ENCODE data around the gene SMIM23.

SMIM23 gene

DNA sequence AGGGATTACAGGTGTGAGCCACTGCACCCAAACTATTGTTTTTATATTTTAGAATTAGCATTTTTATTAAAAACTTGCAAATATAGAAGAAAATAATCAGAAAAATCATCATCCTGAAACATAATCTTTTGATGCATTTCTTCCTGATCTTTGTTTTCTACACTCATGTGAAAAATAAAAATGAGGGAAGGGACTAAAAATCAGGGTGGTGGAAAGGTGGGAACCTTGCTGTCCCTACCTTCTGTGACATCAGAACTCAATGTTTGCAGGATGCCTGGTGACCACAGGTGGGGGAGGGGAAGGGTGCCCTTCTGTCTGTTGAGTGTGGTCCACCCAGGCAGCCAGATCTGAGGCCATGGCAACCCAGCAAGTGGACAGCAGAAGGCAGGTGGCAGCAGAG lies at the start of gene SMIM23:
Gene SMIM23, plus strand, starts transcription at position 301 of the 400 bp plus-strand sequence. Its CDS starts 55 bp downstream, at position 356.
- DNase-seq (ENCODE audit: low read depth): no peak

DNA sequence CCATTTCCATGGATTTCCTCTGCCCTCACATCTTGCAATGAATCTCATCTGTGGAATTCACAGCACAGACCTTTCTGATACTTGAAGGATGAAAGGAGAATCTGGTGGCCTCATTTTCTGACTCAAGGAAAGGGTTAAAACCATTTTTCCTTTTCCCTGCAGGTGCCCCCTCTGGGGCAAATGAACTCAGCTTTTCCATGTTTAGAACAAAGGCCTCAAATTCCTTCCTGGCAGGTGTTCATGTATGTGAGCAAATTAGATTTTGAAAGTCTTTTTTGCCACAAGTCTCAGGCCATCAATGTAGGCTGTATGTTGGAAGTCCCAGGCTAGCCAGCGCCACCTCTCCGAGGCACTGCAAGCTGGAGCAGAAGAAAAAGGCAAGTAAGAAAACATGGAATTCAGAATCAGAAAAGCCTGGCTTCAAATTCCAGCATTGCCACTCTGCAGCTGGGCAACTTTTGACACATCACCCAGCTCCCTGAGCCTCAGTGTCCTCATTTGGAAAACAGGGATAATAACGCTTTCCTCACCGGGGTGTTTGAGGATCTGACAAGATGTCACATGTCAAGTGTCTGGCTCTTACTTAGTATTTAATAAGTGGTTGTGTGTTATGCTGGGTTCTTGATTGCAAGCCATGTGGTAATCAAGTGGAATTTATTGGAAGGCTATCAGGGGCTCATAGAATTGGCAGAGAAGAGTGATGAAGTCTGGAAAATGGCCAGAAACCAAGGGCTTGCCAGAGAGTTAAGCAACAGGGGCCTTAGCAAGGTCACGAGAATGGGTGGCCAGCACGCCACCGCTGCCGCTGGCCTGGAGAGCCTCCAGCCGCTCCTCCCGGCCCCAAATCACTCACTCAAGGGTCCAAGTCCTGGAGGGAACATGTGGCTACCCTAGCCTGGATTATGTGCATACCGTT lies 48.4 kb upstream of the SMIM23 start:
- no peak for DNase-seq (ENCODE audit: low read depth)

DNA sequence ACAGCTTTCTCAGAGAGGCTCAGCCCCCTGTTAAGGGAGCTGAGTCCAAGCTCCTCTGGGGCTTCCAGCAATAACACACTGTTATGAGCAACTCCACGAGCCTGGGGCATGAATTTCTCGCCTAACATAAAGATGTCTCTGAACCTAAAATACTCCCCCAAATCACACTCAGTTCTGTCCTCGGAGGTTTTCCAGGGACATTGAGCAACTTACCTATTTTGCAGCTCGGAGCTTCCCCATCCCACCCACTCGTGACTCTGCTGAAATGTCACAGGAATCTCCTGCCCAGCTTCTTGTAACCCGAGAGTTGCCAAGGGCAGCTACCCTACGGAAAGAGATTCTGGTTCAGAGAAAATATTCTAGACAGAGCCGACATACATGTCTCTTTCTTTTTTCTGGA lies 47.1 kb upstream of the SMIM23 start:
- DNase-seq (ENCODE audit: low read depth): no peak

DNA sequence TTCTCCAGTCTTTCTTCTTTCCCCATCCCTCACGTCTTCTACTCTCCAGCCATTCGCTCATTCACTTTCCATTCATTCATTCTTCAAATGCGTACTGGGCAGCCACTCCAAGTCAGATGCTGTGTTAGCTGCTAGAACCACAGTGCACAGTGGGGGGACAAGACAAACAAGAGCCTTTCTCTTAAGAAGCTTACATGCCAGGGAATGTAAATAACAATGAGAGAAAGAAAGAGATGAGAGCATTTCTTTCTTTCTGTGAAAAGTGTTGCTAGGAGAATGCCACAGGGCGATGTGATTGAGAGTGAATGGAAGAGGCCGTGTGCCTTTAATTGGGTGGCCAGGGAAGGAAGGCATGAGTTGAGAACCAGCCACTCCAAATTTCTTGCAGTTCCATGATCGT lies 46.3 kb upstream of the SMIM23 start:
- DNase-seq (ENCODE audit: low read depth): no peak

DNA sequence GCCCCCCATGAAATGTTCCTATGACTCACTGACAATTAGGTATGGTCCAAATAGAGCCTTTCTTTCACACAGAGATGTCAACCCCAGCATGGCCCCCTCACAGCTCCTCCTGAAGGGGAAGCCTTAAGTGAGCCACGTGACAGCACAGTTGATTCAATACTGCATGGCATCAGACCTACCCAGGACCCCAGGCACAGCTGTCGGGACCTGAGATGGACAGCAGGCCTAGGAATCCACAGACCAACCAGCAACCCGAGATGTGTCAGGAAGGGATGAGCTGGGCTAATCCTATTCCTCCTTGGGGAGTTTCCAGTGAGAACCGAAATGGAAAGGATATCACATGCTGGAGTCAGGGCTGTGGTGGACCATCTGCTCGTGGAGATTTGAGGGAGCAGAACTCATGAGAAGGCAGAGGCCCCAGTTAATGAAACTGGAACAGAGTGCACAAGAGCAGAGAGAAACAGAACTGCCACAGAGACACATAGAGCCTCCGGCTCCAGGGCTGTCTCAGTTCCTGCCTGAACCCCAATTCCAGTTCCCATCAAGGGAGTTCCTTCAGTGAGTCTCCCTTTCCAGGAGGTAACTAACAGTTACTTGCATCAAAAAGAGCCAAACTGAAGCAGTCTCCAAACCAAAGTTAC lies 42.1 kb upstream of the SMIM23 start:
- no peak for DNase-seq (ENCODE audit: low read depth)

DNA sequence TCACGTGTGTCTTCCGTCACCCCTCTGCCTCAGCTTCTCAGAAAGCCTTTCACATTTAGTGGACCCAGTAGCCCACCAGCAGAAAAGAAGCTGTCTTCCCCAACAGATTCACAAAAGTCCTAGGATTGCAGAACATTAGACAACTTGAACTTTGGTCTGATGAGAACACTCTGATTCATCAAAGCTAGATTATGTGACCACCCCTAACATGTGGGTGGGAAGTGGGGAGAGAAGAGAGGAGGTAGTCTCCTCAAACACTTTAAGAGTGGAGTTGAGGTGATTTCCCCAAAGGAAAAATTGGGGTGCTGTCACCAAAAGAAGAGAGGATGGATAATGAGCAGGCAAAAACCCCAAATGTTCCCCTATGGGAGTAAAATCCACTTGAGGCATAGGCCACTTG lies 41.4 kb upstream of the SMIM23 start:
- no peak for DNase-seq (ENCODE audit: low read depth)

DNA sequence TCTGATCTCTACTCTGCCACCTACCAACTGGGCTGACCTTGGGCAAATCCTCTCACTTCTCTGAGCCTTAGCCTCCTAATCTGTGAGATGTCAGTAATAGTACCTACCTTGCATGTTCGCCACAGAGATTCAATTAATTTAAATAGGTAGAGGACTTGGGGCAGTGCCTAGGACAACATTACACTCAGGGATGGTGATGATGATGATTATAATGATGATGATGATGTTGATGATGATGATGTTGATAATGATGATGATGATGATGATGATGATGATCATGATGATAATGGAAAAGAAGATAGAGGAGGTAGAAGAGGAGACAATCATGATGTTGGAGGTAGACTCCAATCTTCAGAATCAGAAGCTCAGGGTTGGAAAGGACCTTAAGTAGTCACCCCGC lies 40.7 kb upstream of the SMIM23 start:
- DNase-seq (ENCODE audit: low read depth): no peak

DNA sequence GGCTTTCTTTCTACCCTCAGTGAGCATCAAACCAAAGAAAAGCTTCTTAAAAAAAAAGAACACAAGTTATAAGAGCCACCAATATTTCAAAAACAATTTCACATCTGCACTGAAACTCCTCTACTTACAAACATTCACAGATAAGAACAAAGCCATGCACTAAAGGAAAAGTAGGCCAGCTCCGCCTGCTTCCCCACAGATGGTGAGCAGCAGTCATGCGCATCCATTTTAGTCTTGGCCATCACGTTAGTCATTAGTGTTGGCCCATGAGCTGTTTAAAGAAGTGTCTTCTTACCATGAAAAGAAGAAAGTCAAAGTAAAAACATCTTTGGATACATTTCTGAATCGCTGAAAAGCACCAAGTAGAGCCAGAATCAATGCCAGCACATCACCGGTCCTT lies 40.0 kb upstream of the SMIM23 start:
- no peak for DNase-seq (ENCODE audit: low read depth)

DNA sequence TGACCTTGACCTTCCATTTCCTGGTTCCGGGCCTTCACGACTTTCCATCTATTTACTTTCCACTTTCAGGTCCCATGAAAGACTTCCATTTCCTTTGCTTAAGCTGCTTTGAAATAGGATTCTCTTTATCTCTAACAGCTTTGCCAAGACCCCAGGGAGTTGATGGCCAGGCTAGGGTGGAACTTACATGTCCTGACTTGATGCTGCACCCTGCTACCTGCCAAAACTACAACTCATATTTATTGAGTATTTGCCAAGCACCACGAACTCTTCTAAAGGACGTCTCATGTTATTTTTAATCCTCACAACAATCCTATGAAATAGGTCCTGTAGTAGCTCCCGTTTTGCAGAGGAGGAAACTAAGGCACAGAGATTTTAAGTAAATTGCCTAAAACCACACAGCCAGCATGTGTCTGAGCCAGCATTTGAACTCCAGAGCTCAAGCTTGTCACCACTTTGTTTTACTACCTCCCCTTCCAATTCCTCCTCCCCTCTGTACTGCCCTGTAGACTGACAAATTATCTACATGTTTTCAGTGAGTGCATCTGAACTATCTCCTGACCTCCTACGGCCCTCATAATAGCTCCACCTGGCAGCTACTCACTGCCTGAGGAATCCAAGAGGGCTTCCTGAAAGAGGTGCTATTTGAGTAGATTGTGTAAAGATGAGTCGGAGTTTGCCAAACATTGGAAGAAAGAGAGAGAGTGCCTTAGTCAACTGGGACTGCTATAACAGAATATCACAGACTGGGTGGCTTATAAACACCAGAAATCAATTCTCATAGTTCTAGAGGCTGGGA lies 38.4 kb upstream of the SMIM23 start:
- no peak for DNase-seq (ENCODE audit: low read depth)

DNA sequence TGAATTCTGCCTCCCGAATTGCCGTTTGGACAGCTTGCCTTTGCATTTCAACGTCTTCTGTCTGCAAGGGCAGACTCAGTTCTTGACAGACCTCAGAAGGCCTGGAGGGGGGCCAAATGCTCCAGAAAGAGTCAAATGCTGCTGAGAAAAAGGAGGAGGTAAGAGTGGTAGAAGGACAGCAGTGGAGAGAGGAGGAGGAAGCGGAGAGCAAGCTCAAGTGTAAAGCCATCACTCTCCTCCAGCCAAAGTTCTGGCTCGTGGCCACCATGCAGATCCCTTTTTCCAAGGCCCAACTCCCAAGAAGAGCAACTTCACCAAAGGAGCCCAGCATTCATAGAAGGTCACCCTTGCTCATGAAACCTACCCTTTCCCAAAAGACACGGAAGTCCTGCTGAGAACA lies 36.9 kb upstream of the SMIM23 start:
- DNase-seq (ENCODE audit: low read depth): no peak

DNA sequence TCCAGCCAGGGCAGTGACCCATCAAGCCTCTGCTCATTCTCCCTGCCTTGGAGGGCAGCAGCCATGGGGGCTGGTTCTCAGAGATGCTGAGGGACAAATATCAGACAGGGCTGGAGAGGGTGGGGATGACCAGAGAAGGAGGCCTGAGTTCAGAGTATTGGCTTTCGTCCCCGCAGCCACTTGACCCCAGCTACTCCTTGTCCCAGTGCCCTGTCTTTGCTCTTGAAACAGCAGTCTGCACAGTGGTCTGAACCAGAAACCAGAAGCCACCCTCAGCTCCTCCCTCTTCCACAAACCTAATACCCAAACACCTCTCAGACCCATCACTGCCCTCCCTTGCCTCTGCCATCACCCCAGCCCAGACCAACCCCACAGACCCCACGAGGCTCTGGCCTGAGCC lies 36.3 kb upstream of the SMIM23 start:
- DNase-seq (ENCODE audit: low read depth): no peak

DNA sequence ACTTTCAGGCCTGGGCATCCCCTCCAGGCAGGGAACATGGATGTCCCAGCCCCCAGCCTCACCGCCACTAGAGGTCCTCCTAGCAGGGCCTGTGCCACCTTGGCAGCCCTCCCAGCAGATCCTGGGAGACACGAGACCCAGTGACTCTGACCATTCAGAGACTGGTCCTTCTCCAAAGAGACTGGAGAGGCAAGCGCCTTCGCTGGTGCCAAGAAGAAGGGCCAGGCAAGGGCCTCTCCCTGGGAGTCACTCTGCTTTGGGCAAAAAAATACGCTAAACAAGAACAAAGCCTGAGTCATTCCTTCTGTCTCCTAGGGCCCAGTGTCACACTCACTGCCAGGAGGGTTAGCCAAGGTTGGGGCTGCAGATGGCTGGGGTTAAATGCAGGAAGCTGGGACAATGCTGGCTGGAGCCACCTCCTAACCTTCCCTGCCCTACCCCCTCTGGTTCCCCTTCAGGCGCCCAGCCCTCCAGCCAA lies 35.3 kb upstream of the SMIM23 start:
- no peak for DNase-seq (ENCODE audit: low read depth)

DNA sequence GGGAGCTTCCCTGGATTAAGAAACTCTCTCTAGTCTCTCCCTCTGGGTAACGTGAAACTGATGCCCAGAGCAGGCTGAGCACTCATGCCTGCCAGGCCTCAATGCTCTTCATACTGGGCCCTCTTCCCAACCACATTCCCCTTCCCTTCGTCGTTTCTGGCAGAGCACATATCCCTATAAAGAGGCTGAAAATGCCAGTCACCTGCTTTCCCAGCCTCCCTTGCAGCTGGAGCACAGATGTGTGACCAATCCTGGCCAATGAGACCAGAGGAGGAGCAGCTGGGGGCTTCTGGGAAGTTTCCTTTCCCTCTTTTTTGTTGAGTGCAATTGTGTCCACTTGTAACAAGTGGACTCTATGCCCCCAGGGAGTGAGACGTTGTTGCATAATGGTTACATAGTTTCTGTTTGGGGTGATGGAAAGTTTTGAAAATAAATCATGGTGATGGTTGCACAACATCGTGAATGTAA lies 30.2 kb upstream of the SMIM23 start:
- DNase-seq (ENCODE audit: low read depth): no peak

DNA sequence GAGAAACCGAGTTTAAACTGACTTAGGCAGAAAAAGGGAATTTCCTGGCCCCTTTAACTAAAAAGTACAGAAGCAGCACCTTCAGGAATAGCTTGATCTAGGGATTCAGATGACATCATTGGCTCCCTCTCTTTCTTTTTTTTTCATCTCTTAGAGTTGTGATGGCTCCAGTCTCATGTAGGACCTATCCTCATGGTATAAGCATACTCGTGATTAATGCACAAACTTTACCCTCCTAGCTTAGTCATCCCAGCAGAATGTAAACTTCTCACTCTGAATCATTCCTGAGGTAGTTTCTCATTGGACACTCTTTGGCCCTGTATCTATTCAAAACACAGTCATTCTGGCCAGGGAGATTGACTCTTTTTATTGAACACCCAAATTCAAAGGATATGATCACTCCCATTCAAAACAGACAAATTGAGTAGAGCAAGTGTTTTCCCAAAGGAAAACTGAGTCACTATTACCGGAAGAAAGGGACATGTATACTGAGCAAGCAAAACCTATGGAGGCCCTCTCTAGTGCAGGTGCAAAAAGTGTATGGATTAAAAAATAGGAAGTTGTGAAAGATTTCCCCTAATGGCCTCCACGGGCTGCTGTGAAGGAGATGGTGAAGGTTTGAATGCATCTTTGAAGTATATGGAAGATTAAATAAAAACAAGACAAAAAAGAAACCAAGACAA lies 27.6 kb upstream of the SMIM23 start:
- no peak for DNase-seq (ENCODE audit: low read depth)

DNA sequence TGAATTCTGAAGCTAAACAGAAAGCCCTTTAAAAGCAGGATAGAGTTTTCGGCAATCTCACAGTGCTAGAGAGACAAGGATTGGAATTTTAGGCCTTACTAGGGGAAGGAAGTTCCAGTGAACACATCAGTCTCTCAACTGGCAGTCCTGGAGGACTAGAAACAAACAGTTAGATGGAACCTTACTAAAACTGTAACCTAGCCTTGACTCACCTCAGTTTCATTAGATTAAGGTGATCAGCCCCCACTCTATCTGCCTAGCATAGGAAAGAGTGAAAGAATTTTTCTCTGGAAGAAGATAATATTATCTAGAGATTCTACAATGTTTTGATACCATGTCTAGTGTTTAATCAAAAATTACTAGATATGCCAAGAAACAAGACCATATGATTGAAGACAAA lies 25.8 kb upstream of the SMIM23 start:
- no peak for DNase-seq (ENCODE audit: low read depth)

DNA sequence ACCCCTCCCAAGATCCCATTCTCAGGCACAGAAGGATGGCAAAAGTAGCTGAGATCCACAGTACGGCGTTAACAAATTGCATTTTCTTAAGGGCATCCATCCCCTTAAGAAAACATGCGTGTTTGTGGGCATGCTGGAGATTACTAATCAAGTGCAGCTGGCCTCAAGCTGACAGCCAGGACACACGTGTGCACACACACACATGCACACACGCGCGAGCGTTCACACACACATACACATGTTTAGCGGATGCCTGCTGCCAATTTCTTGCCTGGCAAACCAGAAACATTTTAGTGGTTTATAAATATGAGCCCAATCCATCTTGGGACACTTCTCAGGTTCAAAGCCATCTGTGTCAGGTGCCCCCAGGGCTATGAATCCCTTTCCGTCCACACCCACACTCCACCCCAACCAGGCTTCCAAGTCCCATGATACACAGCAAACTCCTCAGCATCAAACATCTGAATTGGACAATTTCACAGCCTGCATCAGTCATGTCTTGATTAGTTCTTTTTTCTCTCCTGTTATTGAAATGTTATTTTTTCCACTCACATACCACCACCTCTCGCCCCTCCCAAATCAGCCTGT lies 23.5 kb upstream of the SMIM23 start:
- DNase-seq (ENCODE audit: low read depth): no peak

DNA sequence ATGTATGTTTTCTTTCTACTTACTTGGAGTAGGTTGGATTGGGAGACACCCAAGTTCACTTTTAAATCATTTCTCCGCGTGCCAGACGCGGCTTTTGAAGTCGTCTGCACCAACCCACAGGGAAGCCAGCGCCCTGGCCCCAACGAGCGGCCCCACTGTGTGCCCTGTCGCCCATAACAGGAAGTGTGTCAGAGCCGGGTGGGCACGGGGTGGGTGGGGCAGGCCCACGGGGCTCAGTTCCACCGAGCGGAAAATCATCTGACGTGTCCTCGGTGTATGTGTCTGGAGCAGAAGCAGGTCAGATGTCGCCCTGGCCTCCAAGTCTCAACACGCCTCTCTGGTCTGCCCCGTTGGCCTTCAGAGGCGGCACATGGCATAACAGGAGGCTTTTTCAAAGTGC lies 22.7 kb upstream of the SMIM23 start:
- no peak for DNase-seq (ENCODE audit: low read depth)

DNA sequence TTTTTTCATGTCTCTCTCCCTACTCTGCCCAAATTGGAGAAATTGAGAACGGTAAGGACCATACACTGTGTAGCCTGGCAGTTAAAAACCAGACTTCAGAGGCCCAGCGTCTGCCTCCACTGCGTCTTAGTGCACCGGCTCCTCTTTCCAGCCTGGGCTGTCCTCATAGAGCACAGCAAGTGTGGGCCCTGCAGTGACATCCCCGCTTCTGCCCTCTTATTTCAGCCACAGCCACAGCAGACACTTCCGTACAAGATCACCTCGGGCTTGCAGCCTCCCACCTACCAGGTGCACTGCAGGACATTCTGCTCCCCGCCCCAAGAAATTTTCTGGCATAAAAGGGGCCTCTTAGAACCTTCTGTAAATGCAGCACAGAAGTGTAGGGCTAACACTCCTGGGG lies 21.4 kb upstream of the SMIM23 start:
- no peak for DNase-seq (ENCODE audit: low read depth)

DNA sequence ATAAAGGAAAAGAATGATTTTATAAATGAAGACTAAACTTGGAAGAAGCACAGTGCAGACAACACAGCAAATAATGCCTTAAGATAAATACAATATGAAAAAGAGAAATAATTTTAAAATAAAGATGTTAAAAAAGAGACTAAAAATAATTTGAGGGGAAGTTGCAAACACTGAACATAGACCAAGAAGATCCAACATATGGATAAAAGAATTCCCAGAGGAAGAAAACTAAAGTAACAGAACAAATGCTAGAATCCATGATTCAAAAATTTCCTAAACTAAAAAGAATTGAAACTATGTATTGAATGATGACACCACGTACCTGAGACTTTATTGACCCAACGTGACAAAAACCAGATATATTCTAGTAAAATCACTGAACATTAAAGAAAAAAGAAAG lies 18.7 kb upstream of the SMIM23 start:
- no peak for DNase-seq (ENCODE audit: low read depth)

DNA sequence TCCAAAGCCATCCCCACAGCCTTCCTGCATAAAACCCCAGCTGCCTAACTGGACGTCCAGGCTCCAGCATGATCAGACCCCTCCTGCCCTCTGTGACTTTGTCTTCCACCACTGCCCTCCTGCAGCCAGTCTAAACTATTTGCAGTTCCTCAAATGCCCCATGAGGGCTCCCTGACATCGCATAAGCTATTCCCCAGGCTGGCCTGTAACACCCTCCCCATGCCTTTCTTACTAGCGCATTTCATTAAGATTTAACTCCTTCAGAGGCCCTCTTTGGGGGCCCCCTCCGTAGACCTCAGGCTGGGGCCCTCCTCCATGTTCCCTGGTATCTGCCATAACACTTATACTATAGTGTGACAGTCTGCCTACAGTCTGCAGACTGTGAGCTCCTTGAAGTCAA lies 15.5 kb upstream of the SMIM23 start:
- DNase-seq (ENCODE audit: low read depth): no peak

DNA sequence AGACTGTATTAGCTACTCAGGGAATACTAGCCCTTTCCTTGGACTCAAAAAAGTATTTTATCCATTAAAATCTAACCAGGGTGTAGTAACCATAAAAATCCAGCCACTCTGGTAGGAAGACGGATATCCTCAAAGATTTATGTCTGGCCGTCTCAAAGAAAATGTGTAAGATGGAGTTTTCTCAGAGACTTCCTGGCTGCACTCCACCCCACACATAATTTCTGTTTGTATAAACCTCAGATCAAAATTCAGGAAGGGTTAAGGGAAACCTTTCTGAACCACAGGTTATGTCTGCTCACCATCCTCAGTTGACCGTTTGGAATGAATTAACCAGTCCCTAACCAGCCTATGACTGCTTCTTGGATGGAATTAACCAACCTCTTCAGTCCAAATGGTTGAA lies 13.8 kb upstream of the SMIM23 start:
- no peak for DNase-seq (ENCODE audit: low read depth)

DNA sequence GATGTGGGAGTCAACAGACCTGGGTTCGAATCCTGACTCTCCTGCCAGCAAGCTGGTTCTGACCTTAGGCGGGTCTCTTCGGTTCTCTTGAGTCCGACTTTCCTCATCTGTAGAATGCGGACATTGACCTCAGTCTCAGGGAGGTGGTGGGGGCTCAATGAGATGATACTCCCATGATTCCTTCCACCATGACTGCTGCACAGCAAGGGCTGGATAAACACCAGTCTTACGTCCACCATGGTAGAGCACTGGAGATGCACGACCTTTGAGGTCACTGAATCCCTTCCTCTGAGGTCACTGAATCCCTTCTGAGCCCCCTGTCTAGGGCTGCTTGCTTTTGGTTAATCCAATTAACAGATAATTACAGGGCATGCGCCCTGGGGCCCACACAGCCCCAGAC lies 12.5 kb upstream of the SMIM23 start:
- DNase-seq (ENCODE audit: low read depth): no peak
